HG03575 (cell line): ENCODE results near the gene PSMB1.
"Not testable (repeated sequence)": the region's sequence is repeated elsewhere in the genome, so short reads cannot be mapped to it uniquely, and the experiment has no call there.

Experiments
- ATAC-seq: cut with Tn5 transposase; IDR thresholded peaks from one replicate; pipeline ENCODE4 v1.9.1; 2021; ENCODE audit not compliant: unreplicated experiment, insufficient number of reproducible peaks, low FRiP score; ENCODE audit errors: extremely low read depth

Gene PSMB1

GRCh38 chr6:170508275-170508674 lies 44.8 kb downstream of the PSMB1 start:
- not testable (repeated sequence) for ATAC-seq

GRCh38 chr6:170507728-170508127 lies 45.4 kb downstream of the PSMB1 start:
- not testable (repeated sequence) for ATAC-seq

- no peak for ATAC-seq
Observed at GRCh38 chr6:170506446-170506845, 46.7 kb downstream of the PSMB1 start.

GRCh38 chr6:170505306-170505705 lies 47.8 kb downstream of the PSMB1 start:
- no peak for ATAC-seq

- no peak for ATAC-seq
Observed at GRCh38 chr6:170504479-170504878, 48.6 kb downstream of the PSMB1 start.

- no peak for ATAC-seq
Observed at GRCh38 chr6:170503414-170503761, 49.7 kb downstream of the PSMB1 start.

- ATAC-seq: not testable (repeated sequence)
Observed at GRCh38 chr6:170502733-170503413, 50.2 kb downstream of the PSMB1 start.

GRCh38 chr6:170502268-170502667 lies 50.8 kb downstream of the PSMB1 start:
- ATAC-seq: not testable (repeated sequence)

GRCh38 chr6:170500955-170501590 lies 52.0 kb downstream of the PSMB1 start:
- no peak for ATAC-seq

- ATAC-seq: no peak
Observed at GRCh38 chr6:170497841-170498301, 55.2 kb downstream of the PSMB1 start.

- ATAC-seq: no peak
Observed at GRCh38 chr6:170493354-170493753, 59.8 kb downstream of the PSMB1 start.

- no peak for ATAC-seq
Observed at GRCh38 chr6:170490259-170490658, 62.8 kb downstream of the PSMB1 start.

GRCh38 chr6:170489836-170490235 lies 63.3 kb downstream of the PSMB1 start:
- ATAC-seq: no peak

GRCh38 chr6:170487707-170488329 lies 65.3 kb downstream of the PSMB1 start:
- no peak for ATAC-seq

- ATAC-seq: no peak
Observed at GRCh38 chr6:170485159-170485558, 67.9 kb downstream of the PSMB1 start.
